OCI-LY3 (cell line): ENCODE results near the gene APOBEC3G.
A peak's percentile ranks its signal among the peaks of the same experiment; 100 is the strongest.
"Not testable (repeated sequence)": the region's sequence is repeated elsewhere in the genome, so short reads cannot be mapped to it uniquely, and the experiment has no call there.

Experiments
- H2AFZ ChIP-seq: fragments of 200-600, 300-600 bp; shearing (Covaris generic); 2 replicates; pipeline ENCODE4 v1.6.0; 2014; ENCODE audit warnings: antibody characterized with exemption, low read depth, low read length
- H3K27ac ChIP-seq: fragments of 200-600, 300-600 bp; sonication (generic); 2 replicates; pipeline ENCODE4 v1.5.1; 2014; ENCODE audit warnings: mild to moderate bottlenecking, low read length, moderate library complexity, mixed read lengths
- H3K27me3 ChIP-seq: fragments of 200-600, 300-600 bp; sonication (generic); 2 replicates; pipeline ENCODE4 v1.6.1; 2014; ENCODE audit warnings: low read depth, low read length, mixed read lengths
- H3K36me3 ChIP-seq: fragments of 200-600, 300-600 bp; sonication (generic); replicated peaks from 2 replicates; pipeline ENCODE3; 2014; ENCODE audit warnings: low read depth, low read length, mixed read lengths
- H3K4me1 ChIP-seq: fragments of 300-600, 200-600 bp; sonication (generic); 2 replicates; pipeline ENCODE4 v1.6.1; 2014; ENCODE audit warnings: low read length, mixed read lengths
- H3K4me2 ChIP-seq: fragments of 200-600, 300-600 bp; sonication (generic); 2 replicates; pipeline ENCODE4 v1.6.1; 2014; ENCODE audit warnings: low read length, mixed read lengths
- H3K4me3 ChIP-seq: fragments of 300-600, 200-600 bp; sonication (generic); 2 replicates; pipeline ENCODE4 v1.5.1; 2014; ENCODE audit warnings: antibody characterized with exemption, mild to moderate bottlenecking, low read length, moderate library complexity
- H3K79me2 ChIP-seq: fragments of 300-600, 200-600 bp; shearing (Covaris generic); 2 replicates; pipeline ENCODE4 v1.6.1; 2014; ENCODE audit warnings: mild to moderate bottlenecking, low read length, mixed read lengths
- H3K9ac ChIP-seq: fragments of 300-600, 200-600 bp; shearing (Covaris generic); 2 replicates; pipeline ENCODE4 v1.6.0; 2014; ENCODE audit warnings: mild to moderate bottlenecking, low read length, moderate library complexity
- H3K9me3 ChIP-seq: fragments of 200-600, 300-600 bp; shearing (Covaris generic); 2 replicates; pipeline ENCODE4 v1.6.1; 2014; ENCODE audit warnings: low read length, mixed read lengths; ENCODE audit not compliant: insufficient read depth
- H4K20me1 ChIP-seq: fragments of 200-600, 300-600 bp; sonication (generic); 2 replicates; pipeline ENCODE4 v1.6.1; 2016; ENCODE audit warnings: low read length, mixed read lengths; ENCODE audit not compliant: insufficient read depth
- CTCF ChIP-seq: fragments of 200-600, 300-600 bp; sonication (generic); IDR thresholded peaks from 2 replicates; pipeline ENCODE4 v1.5.1; 2014; ENCODE audit warnings: antibody characterized with exemption, low read length, low read depth
- EZH2phosphoT487 ChIP-seq: fragments of 200-600 bp; shearing (Covaris generic); IDR thresholded peaks from 2 replicates; pipeline ENCODE4 v1.6.1; 2018; ENCODE audit warnings: antibody characterized with exemption, mixed run types, low read depth

Gene APOBEC3G

DNA sequence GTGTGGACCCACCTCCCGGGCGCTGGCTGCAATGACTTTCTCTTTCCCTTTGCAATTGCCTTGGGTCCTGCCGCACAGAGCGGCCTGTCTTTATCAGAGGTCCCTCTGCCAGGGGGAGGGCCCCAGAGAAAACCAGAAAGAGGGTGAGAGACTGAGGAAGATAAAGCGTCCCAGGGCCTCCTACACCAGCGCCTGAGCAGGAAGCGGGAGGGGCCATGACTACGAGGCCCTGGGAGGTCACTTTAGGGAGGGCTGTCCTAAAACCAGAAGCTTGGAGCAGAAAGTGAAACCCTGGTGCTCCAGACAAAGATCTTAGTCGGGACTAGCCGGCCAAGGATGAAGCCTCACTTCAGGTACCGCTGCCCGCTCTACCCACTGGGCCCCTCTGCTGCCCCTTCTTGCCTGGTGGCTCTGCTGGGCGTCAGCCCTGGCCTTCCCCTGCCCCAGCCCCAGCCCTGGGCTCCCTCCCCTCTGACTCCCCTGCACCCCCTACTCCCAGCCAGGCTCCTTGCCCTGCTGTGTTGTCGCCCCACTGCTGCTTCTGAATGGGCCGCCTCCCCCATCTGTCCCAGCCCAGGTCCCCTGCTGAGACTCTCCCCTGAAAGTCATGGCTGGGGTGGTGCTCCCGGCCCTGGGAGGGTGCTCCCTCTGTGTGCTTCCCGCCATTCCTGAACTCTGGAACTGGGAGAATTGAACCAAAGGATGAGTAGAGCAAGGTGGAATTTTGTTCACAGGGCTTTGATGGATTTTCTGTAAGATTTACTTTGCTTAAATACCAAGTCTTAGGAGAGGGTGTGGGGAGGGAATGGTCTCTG is at the start of gene APOBEC3G:
TSS of gene APOBEC3G (plus strand) at position 250 of the 815 bp plus-strand sequence. CDS start at position 337, 87 bp downstream.
- not testable (repeated sequence) for H4K20me1 ChIP-seq, H3K36me3 ChIP-seq, H3K79me2 ChIP-seq, H3K9me3 ChIP-seq, H3K27me3 ChIP-seq
- peak within 1 kb of the TSS; percentile 85 for H3K4me2 ChIP-seq
- peak within 1 kb of the TSS; percentile 33; the same call in 1 of the 2 replicates for H3K27ac ChIP-seq
- H2AFZ ChIP-seq = peak within 1 kb of the TSS; percentile 64; the same call in 1 of the 2 replicates
- peak within 1 kb of the TSS; percentile 85 for H3K9ac ChIP-seq
- H3K4me1 ChIP-seq = peaks cover 41% of the 10 kb centered on the region
- peak within 1 kb of the TSS; percentile 77 for H3K4me3 ChIP-seq

DNA sequence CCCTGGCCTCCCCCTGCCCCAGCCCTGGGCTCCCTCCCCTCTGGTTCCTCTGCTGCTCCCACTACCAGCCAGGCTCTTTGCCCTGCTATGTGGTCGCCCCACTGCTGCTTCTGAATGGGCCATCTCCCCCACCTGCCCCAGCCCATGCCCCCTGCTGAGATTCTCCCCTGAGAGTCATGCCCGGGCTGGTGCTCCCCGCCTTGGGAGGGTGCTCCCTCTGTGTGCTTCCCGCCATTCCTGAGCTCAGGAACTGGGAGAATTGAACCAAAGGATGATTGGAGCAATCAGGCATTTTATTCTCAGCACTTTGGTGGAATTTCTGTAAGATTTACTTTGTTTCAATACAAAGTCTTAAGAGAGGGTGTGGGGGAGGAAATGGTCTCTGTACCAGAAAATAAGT is 49.4 kb upstream of the APOBEC3G start:
- TF ChIP-seq EZH2phosphoT487 = no peak
- TF ChIP-seq CTCF = no peak
- H4K20me1 ChIP-seq = no peaks in the 10 kb centered on the region
- H3K27ac ChIP-seq = no peak overlapping the region
- H3K9me3 ChIP-seq = no peaks in the 10 kb centered on the region
- no peaks in the 10 kb centered on the region for H3K27me3 ChIP-seq
- peaks cover 7% of the 10 kb centered on the region for H3K4me1 ChIP-seq
- no peak overlapping the region for H3K4me2 ChIP-seq
- H3K36me3 ChIP-seq = peaks cover 2% of the 10 kb centered on the region
- H3K79me2 ChIP-seq = no peaks in the 10 kb centered on the region
- no peak overlapping the region for H2AFZ ChIP-seq
- H3K9ac ChIP-seq = no peak overlapping the region
- H3K4me3 ChIP-seq = no peak overlapping the region

- no peaks in the 10 kb centered on the region for H3K79me2 ChIP-seq
- H3K4me2 ChIP-seq = no peak overlapping the region
- no peaks in the 10 kb centered on the region for H4K20me1 ChIP-seq
- peaks cover 2% of the 10 kb centered on the region for H3K36me3 ChIP-seq
- TF ChIP-seq CTCF = no peak
- no peak for TF ChIP-seq EZH2phosphoT487
- H3K9ac ChIP-seq = no peak overlapping the region
- no peaks in the 10 kb centered on the region for H3K9me3 ChIP-seq
- no peak overlapping the region for H3K4me3 ChIP-seq
- H3K27me3 ChIP-seq = no peaks in the 10 kb centered on the region
- peaks cover 7% of the 10 kb centered on the region for H3K4me1 ChIP-seq
- no peak overlapping the region for H3K27ac ChIP-seq
- no peak overlapping the region for H2AFZ ChIP-seq
Measured at GRCh38 chr22:39028281-39028680, 48.8 kb upstream of the APOBEC3G start.

- no peaks in the 10 kb centered on the region for H3K9me3 ChIP-seq
- H3K4me2 ChIP-seq = peak overlapping the region; percentile 66
- peaks cover 7% of the 10 kb centered on the region for H3K4me1 ChIP-seq
- TF ChIP-seq CTCF (peak; percentile 30), EZH2phosphoT487 (no peak)
- no peaks in the 10 kb centered on the region for H3K36me3 ChIP-seq
- peak overlapping the region; percentile 57 for H3K4me3 ChIP-seq
- H4K20me1 ChIP-seq = no peaks in the 10 kb centered on the region
- H3K9ac ChIP-seq = peak overlapping the region; percentile 21; the same call in 1 of the 2 replicates
- no peaks in the 10 kb centered on the region for H3K79me2 ChIP-seq
- H3K27me3 ChIP-seq = no peaks in the 10 kb centered on the region
- H2AFZ ChIP-seq = peak overlapping the region; percentile 66; the same call in 1 of the 2 replicates
- no peak overlapping the region for H3K27ac ChIP-seq
Measured at GRCh38 chr22:39029227-39029626, 47.8 kb upstream of the APOBEC3G start.
